Gastroesophageal sphincter (tissue), 3 donors: Measurements from ENCODE around the gene PAEP.

Source experiments
- EP300 ChIP-seq: sonication (generic); formaldehyde crosslinking; IDR thresholded peaks from one replicate; pipeline ENCODE4 v1.6.1; 2017; ENCODE audit warnings: antibody characterized with exemption, mild to moderate bottlenecking
- POLR2AphosphoS5 ChIP-seq: sonication (generic); formaldehyde crosslinking; IDR thresholded peaks from one replicate; pipeline ENCODE4 v1.6.1; 2017; ENCODE audit warnings: antibody characterized with exemption
- TF ChIP-seq, protein P1 (sequence below), 4 experiments: fragments of 200-600 bp in 2 of 4; fragments of 450-650 bp in 2 of 4; sonication (generic) in 1 of 4; IDR thresholded peaks; one replicate each; pipeline ENCODE4 v1.5.1; 2017 to 2019; ENCODE audit warnings: antibody characterized with exemption in 4 of 4, mild to moderate bottlenecking in 2 of 4, moderate library complexity in 2 of 4

DNA sequence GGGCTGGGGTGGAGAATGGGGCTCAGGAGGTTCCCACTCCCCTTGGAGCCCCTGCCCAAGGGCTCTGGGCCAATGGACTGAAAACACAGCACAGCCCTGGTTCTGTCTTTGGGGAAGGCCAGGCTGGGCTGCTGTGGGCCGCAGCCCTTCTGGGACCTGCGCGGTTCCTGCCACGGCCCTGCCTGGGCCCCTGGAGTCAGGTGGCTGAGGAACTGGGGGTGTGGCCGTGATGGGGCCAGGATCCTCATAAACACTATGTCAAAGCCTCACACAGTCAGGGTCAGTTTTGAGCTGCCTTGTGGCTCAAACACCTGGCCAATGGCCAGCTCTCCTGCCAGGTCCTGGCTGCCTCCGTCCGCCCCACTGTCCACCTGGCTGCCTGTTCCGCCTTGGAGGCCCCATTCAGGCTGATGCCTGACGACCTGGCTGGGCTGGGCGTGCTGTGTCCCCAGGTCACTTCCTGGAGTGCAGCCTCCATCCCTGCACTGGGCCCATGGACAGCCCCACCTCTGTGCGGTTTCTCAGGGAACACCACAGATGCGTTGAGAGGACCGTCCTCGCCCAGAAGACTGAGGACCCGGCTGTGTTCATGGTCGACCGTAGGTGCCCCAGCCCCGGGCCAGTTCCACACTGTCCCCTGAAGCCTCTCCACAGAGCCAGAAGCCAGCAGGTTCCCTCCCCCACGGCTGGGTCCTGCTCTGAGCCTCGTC is 27.5 kb downstream of the PAEP start:
- TF ChIP-seq EP300 = no peak
- no peak for TF ChIP-seq POLR2AphosphoS5
- TF ChIP-seq, protein P1, sequence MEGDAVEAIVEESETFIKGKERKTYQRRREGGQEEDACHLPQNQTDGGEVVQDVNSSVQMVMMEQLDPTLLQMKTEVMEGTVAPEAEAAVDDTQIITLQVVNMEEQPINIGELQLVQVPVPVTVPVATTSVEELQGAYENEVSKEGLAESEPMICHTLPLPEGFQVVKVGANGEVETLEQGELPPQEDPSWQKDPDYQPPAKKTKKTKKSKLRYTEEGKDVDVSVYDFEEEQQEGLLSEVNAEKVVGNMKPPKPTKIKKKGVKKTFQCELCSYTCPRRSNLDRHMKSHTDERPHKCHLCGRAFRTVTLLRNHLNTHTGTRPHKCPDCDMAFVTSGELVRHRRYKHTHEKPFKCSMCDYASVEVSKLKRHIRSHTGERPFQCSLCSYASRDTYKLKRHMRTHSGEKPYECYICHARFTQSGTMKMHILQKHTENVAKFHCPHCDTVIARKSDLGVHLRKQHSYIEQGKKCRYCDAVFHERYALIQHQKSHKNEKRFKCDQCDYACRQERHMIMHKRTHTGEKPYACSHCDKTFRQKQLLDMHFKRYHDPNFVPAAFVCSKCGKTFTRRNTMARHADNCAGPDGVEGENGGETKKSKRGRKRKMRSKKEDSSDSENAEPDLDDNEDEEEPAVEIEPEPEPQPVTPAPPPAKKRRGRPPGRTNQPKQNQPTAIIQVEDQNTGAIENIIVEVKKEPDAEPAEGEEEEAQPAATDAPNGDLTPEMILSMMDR (IDR thresholded peaks at IDR 0.05) = no peak
